GM08714 (cell line): ENCODE results near the gene CEMIP2.

Experiments used
- H3K4me3 ChIP-seq: fragments of 200-500 bp; sonication (Bioruptor generic); 2 replicates; pipeline ENCODE4 v1.5.1; 2014; ENCODE audit warnings: mild to moderate bottlenecking, low read length, inconsistent platforms
- ZNF274 ChIP-seq: IDR thresholded peaks from 2 replicates; pipeline ENCODE4 v1.6.1; 2012; ENCODE audit warnings: mild to moderate bottlenecking, low read depth, low read length

The CEMIP2 gene

DNA sequence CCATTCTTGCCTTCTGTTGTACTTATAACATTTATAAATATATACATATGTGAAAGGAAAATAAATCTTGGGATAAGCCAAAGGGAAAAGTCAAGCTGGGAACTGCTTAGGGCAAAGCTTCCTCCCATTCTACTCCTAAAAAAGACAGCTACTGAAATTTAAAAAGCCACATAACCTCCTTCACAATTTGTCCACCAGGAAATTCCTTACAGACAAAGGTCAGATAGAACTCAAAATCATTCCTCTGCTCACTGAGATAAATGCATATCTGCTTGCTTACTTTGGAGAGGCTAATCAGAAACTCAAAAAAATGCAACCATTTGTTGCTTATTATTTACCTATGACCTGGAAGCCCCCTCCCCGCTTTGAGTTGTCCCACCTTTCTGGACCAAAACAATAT is 112.5 kb downstream of the CEMIP2 start:
- TF ChIP-seq ZNF274, result no peak
- H3K4me3 ChIP-seq, result no peak overlapping the region

- no peak for TF ChIP-seq ZNF274
Observed at GRCh38 chr9:71655141-71655540, 113.2 kb downstream of the CEMIP2 start.

GRCh38 chr9:71652480-71652879 is 115.8 kb downstream of the CEMIP2 start:
- H3K4me3 ChIP-seq, result no peak overlapping the region
- TF ChIP-seq ZNF274, result no peak

More at GRCh38 chr9:71655141-71655540, 113.2 kb downstream of the CEMIP2 start:
- no peak overlapping the region for H3K4me3 ChIP-seq

- no peak for TF ChIP-seq ZNF274
Observed at GRCh38 chr9:71648453-71648852, 119.9 kb downstream of the CEMIP2 start.

GRCh38 chr9:71647094-71647591 is 121.2 kb downstream of the CEMIP2 start:
- no peak for TF ChIP-seq ZNF274
- H3K4me3 ChIP-seq, result no peak overlapping the region

More at GRCh38 chr9:71648453-71648852, 119.9 kb downstream of the CEMIP2 start:
- H3K4me3 ChIP-seq, result no peak overlapping the region

GRCh38 chr9:71646131-71646530 is 122.2 kb downstream of the CEMIP2 start:
- no peak for TF ChIP-seq ZNF274
- no peak overlapping the region for H3K4me3 ChIP-seq

DNA sequence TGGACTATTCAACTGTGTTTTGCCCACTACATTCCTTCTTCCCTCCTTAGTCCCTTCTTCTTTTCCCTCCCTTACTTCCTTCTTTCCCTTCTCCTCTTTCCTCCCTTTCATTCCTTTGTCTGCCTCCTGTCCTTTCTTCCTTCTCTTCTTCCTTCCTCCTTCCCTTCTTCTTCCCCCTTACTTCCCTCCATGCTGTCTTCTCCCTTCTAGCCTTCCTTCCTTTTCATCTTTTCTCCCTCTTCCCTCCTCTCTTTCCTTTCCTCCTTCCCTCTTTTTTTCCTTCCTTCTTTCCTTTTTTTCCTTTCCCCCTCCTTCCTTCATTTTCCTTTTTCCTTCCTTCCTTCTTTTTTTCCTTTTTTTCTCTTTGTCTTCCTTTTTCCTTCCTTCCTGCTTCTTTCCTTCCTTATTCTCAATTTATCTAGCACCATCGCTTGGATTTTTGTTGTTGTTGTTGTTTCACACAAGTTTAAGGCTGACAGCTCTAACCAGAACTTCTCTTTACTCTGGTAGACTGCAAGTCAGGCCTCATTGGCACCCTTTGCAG is 123.4 kb downstream of the CEMIP2 start:
- no peak for TF ChIP-seq ZNF274
- H3K4me3 ChIP-seq, result no peak overlapping the region

- H3K4me3 ChIP-seq, result no peak overlapping the region
- no peak for TF ChIP-seq ZNF274
Observed at GRCh38 chr9:71643330-71643729, 125.0 kb downstream of the CEMIP2 start.

GRCh38 chr9:71642056-71642455 is 126.3 kb downstream of the CEMIP2 start:
- TF ChIP-seq ZNF274, result no peak
- no peak overlapping the region for H3K4me3 ChIP-seq

GRCh38 chr9:71638627-71639026 is 129.7 kb downstream of the CEMIP2 start:
- TF ChIP-seq ZNF274, result no peak
- H3K4me3 ChIP-seq, result no peak overlapping the region

DNA sequence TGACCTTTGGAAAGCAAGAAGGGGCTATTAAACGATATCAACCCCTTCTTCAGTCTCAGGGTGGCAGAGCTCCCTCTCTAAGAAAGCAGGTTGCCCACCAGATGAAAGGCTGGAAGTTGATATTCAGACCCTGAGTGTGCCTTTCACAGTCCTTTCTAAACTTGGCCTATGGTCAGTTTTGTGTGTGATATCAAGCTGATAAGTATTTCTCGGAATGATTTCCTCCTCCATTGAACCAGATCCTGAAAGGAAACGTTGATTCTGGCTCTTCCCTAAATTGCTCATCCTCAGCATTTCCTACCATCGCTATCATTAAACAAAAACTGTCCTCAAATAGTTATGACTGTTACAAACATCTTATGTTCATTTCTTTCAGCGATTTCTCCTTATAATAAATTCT is 130.4 kb downstream of the CEMIP2 start:
- no peak for TF ChIP-seq ZNF274
- H3K4me3 ChIP-seq, result no peak overlapping the region

- no peak overlapping the region for H3K4me3 ChIP-seq
- no peak for TF ChIP-seq ZNF274
Observed at GRCh38 chr9:71637375-71637774, 130.9 kb downstream of the CEMIP2 start.

DNA sequence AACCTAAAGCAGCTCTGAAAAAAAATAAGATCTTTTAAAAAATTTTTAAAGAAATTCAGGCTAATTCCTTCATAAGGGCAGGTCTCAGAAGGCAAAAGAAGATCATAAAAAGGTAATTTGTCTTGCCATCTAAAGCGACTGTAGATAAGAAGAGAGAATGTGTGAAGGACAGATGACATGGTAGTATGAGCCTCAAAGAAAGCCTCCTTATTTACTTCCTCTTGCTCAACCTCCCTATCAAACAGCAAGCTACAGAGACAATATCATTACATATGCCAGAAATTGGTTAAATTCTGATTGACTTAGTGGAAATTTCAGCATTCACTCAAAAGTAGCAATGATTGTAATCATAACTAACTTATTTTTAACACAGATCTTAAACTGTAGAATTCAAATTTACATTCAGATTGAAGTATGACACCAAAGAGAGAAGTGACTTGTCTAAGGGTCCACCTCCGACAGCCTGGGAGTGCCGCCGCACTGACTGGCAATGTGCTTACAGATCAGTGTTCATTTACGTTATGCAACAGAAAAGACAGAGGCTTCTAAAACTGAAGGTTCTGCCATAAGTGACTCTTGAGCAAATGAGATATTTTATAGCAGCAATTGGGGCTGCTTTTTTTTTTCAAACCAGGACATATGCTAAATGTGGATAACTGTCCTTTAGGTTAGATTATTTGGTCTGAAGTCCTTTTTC is 132.0 kb downstream of the CEMIP2 start:
- no peak overlapping the region for H3K4me3 ChIP-seq
- TF ChIP-seq ZNF274, result no peak

- TF ChIP-seq ZNF274, result no peak
- H3K4me3 ChIP-seq, result no peak overlapping the region
Observed at GRCh38 chr9:71634752-71635151, 133.6 kb downstream of the CEMIP2 start.
